NCI-H2196 (cell line): Measurements from ENCODE around the gene NLRP1.

ENCODE experiments used
- DNase-seq: peaks from one replicate; lab custom pipeline; 2025; ENCODE audit not compliant: unreplicated experiment; lab: John Stamatoyannopoulos, UW

The NLRP1 gene

GRCh38 chr17:5557990-5558389 lies 26.3 kb downstream of the NLRP1 start:
- DNase-seq, result no peak

- DNase-seq, result no peak
Observed at GRCh38 chr17:5557485-5557884, 26.8 kb downstream of the NLRP1 start.

GRCh38 chr17:5555254-5555653 lies 29.1 kb downstream of the NLRP1 start:
- DNase-seq, result no peak

GRCh38 chr17:5553479-5553878 lies 30.8 kb downstream of the NLRP1 start:
- DNase-seq, result no peak

GRCh38 chr17:5552841-5553240 lies 31.5 kb downstream of the NLRP1 start:
- DNase-seq, result no peak

- DNase-seq, result no peak
Observed at GRCh38 chr17:5545051-5545987, 39.0 kb downstream of the NLRP1 start.

- DNase-seq, result no peak
Observed at GRCh38 chr17:5544115-5544514, 40.2 kb downstream of the NLRP1 start.

- no peak for DNase-seq
Observed at GRCh38 chr17:5541610-5542202, 42.6 kb downstream of the NLRP1 start.

GRCh38 chr17:5540321-5540720 lies 44.0 kb downstream of the NLRP1 start:
- no peak for DNase-seq

GRCh38 chr17:5539286-5539685 lies 45.0 kb downstream of the NLRP1 start:
- no peak for DNase-seq

- DNase-seq, result no peak
Observed at GRCh38 chr17:5536866-5537650, 47.3 kb downstream of the NLRP1 start.

GRCh38 chr17:5535436-5535835 lies 48.9 kb downstream of the NLRP1 start:
- DNase-seq, result no peak

- no peak for DNase-seq
Observed at GRCh38 chr17:5533486-5534315, 50.6 kb downstream of the NLRP1 start.

- DNase-seq, result no peak
Observed at GRCh38 chr17:5532581-5532980, 51.7 kb downstream of the NLRP1 start.

GRCh38 chr17:5531085-5531418 lies 53.3 kb downstream of the NLRP1 start:
- no peak for DNase-seq

GRCh38 chr17:5530265-5531084 lies 53.8 kb downstream of the NLRP1 start:
- DNase-seq, result no peak

- DNase-seq, result no peak
Observed at GRCh38 chr17:5527601-5528250, 56.6 kb downstream of the NLRP1 start.

GRCh38 chr17:5526821-5527598 lies 57.3 kb downstream of the NLRP1 start:
- DNase-seq, result peak; percentile 36

- no peak for DNase-seq
Observed at GRCh38 chr17:5523249-5523648, 61.1 kb downstream of the NLRP1 start.
